DOHH2 (cell line): ENCODE measurements around the gene GYPA.

Experiments
- CTCF ChIP-seq: fragments of 200-600 bp; sonication (generic); IDR thresholded peaks from one replicate; pipeline ENCODE4 v1.5.1; 2014; ENCODE audit warnings: antibody characterized with exemption, mild to moderate bottlenecking, low read depth, low read length; ENCODE audit not compliant: poor library complexity, severe bottlenecking
- EZH2phosphoT487 ChIP-seq: fragments of 200-600 bp; sonication (generic); IDR thresholded peaks from 2 replicates; pipeline ENCODE4 v1.6.1; 2017; ENCODE audit warnings: borderline replicate concordance, mild to moderate bottlenecking, antibody characterized with exemption, low read length, moderate library complexity, mixed read lengths

GRCh38 chr4:144181391-144181790, 40.9 kb upstream of the GYPA start:
- no peak for TF ChIP-seq CTCF
- TF ChIP-seq EZH2phosphoT487, result no peak
